Measurements from ENCODE around the gene ERMARD.

The ERMARD gene

GRCh38 chr6:169751242-169752073 lies at the start of gene ERMARD, which contains the start of gene DYNLT2:
Gene ERMARD, plus strand, starts transcription at chr6:169751622. Its CDS starts 36 bp downstream, at chr6:169751658.
Gene DYNLT2, minus strand, starts transcription at chr6:169751572. Its CDS starts 114 bp downstream, at chr6:169751458.
- FAIRE-seq (no peak), DNase-seq (ENCODE audit: insufficient read length, low spot score) (peak; percentile 74)
- TF ChIP-seq CTCF (IDR thresholded peaks at IDR 0.05; ENCODE audit: insufficient read depth, missing control alignments) = no peak

GRCh38 chr6:169701954-169702839 lies 49.2 kb upstream of the ERMARD start, which contains the start of the genes C6orf120 and WDR27:
Gene C6orf120, plus strand, starts transcription at chr6:169702126. Its CDS starts 334 bp downstream, at chr6:169702460.
Gene WDR27, minus strand, starts transcription at chr6:169702029. Its CDS starts 13,024 bp downstream, at chr6:169689005.
- no peak for FAIRE-seq
- no peak for TF ChIP-seq CTCF (IDR thresholded peaks at IDR 0.05; ENCODE audit: insufficient read depth, missing control alignments)
- DNase-seq (ENCODE audit: insufficient read length, low spot score) = peak; percentile 60

DNA sequence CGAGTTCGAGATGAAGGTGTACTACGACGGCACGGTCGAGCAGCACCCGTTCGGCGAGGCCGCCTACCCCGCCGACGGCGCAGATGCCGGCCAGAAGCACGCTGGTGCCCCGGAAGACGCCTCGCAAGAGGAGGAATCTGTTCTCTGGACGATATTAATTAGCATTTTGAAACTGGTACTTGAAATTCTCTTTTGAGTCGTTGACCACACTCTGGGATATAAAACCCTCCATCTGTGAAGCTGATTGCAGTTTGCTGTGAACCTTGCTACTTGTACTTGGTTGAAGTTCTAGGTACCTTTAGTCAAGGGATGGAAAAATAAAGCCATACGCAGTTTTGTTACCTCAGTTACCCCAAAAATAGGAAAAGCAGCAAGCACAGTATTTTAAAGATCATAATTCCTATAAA lies 48.6 kb upstream of the ERMARD start:
- FAIRE-seq (no peak), DNase-seq (ENCODE audit: insufficient read length, low spot score) (no peak)
- no peak for TF ChIP-seq CTCF (IDR thresholded peaks at IDR 0.05; ENCODE audit: insufficient read depth, missing control alignments)

DNA sequence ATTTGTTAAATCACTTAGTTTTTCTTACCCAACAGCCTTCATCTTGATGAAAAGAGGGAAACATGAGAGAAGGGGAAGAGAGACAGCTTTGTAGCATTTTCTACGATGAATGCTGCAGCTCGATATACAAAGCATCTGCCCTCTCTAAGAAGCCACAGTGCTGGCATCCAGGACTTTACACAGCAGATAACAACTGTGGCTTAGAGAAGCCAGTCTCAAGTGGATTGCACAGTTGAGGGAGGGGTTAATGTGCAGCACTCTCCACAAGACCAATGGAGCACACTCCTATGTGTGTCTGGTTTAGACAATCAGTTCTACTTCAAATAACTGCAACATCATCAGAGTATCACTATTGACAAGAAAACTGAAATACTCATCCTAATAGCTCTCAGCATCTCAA lies 43.6 kb upstream of the ERMARD start:
- no peak for DNase-seq (ENCODE audit: insufficient read length, low spot score)

DNA sequence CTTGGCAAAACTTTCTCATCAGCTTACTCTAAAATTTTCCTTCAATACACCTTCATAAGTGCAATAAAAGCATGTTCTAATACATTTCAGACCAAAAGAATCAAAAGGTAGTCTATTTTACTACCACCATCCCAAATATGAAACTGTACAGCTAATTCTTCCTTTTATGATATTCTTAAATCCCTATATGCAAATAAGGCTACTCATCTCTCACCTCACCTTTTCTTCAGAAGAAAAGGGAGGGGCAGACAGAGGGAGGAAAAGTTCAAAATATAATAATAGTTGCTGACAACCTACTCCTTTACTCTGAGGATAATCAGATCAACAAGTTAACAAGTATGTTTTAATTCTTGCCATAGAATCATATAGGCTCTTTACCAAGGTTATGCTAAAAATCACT lies 42.1 kb upstream of the ERMARD start:
- FAIRE-seq = peak; percentile 46
- no peak for TF ChIP-seq CTCF (IDR thresholded peaks at IDR 0.05; ENCODE audit: insufficient read depth, missing control alignments)
- DNase-seq (ENCODE audit: insufficient read length, low spot score) = no peak

More for the DNA sequence above, 43.6 kb upstream of the ERMARD start:
- FAIRE-seq = no peak
- TF ChIP-seq CTCF (IDR thresholded peaks at IDR 0.05; ENCODE audit: insufficient read depth, missing control alignments) = no peak

- DNase-seq (ENCODE audit: insufficient read length, low spot score) = no peak
- no peak for FAIRE-seq
- TF ChIP-seq CTCF (IDR thresholded peaks at IDR 0.05; ENCODE audit: insufficient read depth, missing control alignments) = no peak
Observed at GRCh38 chr6:169710009-169710408, 41.4 kb upstream of the ERMARD start.

Measured in D721Med (cell line).